ENCODE measurements around the gene RNU6-1. TPM values are rescaled to one million over a fixed set of nuclear protein-coding genes. Genes with fewer than 3 reads are reported as not detected.

RNU6-1 gene
- total and polyA plus RNA-seq, 2 experiments from 2014 or later = not detected

DNA sequence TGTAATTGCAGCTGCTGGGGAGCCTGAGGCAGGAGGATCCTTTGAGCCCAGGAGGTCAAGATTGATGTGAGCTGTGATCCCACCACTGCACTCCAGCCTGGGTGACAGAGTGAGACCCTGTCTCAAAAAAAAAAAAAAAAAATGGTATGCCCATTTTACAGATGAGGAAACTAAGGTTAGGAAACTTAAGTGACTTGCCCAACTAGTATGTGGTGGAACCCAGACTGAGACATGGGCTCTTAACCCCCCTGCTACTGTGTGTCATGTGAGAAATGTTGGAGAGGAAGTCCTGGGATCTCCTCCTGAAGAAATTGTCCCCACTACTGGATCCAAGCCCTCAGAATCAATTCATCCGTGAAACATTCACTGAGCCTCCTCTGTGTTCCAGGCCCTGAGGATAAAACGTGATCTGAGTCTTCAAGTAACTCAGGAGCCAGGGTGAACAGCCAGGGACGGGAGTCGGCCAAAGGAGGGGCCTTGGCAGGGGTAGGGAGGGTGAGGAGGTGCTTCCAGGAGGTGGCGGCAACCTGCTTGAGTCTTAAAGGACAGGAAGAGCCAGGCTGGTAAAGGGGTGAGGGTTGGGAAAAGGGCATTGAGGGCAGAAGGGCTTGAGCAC is 19.6 kb upstream of the RNU6-1 start:
- Mint-ChIP-seq H3K27ac (no peak overlapping the region), H3K9me3 (no peaks in the 10 kb centered on the region), H3K27me3 (ENCODE audit: insufficient read depth, low read depth, poor library complexity) (peaks cover 11% of the 10 kb centered on the region), H3K36me3 (ENCODE audit: low read depth) (no peaks in the 10 kb centered on the region), H3K4me3 (no peak overlapping the region), H3K4me1 (peaks cover 23% of the 10 kb centered on the region)
- H3K36me3 ChIP-seq (ENCODE audit: insufficient read depth) = no peaks in the 10 kb centered on the region
- ATAC-seq (no peak), DNase-seq (ENCODE audit: low spot score) (no peak)
- peaks cover 17% of the 10 kb centered on the region for H3K4me1 ChIP-seq (ENCODE audit: insufficient read depth)
- no peak overlapping the region for H2AFZ ChIP-seq
- H3K79me2 ChIP-seq (replicated peaks; ENCODE audit: insufficient read depth) = no peaks in the 10 kb centered on the region
- no peaks in the 10 kb centered on the region for H4K20me1 ChIP-seq (replicated peaks; ENCODE audit: insufficient read depth)
- H3K4me2 ChIP-seq = no peak overlapping the region
- no peak for TF ChIP-seq CREB1 (CRISPR knock-in tag; IDR thresholded peaks at IDR 0.05; ENCODE audit: low read depth)
- no peak for TF ChIP-seq ZNF114 (CRISPR knock-in tag; IDR thresholded peaks at IDR 0.05)
- no peak for TF ChIP-seq ZNF462 (CRISPR knock-in tag; IDR thresholded peaks at IDR 0.05)
- no peak for TF ChIP-seq NANOG (IDR thresholded peaks at IDR 0.05; ENCODE audit: borderline replicate concordance)
- no peak for TF ChIP-seq ZNF331 (CRISPR knock-in tag; IDR thresholded peaks at IDR 0.05; ENCODE audit: low read depth)
- TF ChIP-seq CTCF (conservative IDR thresholded peaks at IDR 0.05; ENCODE audit: low read depth in 2 of 2) = peak in 1 of 2 experiments; percentile 24; a peak in 1 of 4 replicates
- TF ChIP-seq, protein P1, sequence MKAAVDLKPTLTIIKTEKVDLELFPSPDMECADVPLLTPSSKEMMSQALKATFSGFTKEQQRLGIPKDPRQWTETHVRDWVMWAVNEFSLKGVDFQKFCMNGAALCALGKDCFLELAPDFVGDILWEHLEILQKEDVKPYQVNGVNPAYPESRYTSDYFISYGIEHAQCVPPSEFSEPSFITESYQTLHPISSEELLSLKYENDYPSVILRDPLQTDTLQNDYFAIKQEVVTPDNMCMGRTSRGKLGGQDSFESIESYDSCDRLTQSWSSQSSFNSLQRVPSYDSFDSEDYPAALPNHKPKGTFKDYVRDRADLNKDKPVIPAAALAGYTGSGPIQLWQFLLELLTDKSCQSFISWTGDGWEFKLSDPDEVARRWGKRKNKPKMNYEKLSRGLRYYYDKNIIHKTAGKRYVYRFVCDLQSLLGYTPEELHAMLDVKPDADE (IDR thresholded peaks at IDR 0.05) = no peak
- TF ChIP-seq, protein P2, sequence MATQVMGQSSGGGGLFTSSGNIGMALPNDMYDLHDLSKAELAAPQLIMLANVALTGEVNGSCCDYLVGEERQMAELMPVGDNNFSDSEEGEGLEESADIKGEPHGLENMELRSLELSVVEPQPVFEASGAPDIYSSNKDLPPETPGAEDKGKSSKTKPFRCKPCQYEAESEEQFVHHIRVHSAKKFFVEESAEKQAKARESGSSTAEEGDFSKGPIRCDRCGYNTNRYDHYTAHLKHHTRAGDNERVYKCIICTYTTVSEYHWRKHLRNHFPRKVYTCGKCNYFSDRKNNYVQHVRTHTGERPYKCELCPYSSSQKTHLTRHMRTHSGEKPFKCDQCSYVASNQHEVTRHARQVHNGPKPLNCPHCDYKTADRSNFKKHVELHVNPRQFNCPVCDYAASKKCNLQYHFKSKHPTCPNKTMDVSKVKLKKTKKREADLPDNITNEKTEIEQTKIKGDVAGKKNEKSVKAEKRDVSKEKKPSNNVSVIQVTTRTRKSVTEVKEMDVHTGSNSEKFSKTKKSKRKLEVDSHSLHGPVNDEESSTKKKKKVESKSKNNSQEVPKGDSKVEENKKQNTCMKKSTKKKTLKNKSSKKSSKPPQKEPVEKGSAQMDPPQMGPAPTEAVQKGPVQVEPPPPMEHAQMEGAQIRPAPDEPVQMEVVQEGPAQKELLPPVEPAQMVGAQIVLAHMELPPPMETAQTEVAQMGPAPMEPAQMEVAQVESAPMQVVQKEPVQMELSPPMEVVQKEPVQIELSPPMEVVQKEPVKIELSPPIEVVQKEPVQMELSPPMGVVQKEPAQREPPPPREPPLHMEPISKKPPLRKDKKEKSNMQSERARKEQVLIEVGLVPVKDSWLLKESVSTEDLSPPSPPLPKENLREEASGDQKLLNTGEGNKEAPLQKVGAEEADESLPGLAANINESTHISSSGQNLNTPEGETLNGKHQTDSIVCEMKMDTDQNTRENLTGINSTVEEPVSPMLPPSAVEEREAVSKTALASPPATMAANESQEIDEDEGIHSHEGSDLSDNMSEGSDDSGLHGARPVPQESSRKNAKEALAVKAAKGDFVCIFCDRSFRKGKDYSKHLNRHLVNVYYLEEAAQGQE (IDR thresholded peaks at IDR 0.05; ENCODE audit: unreplicated experiment) = no peak
- H3K9me2 ChIP-seq (ENCODE audit: insufficient read depth) = 0 out of 2 replicates have a peak, but pooled peaks cover 6% of the 10 kb centered on the region
- H3F3A ChIP-seq (replicated peaks; ENCODE audit: low read depth) = 0 out of 2 replicates have a peak, but pooled peaks cover 4% of the 10 kb centered on the region
- H3K4me3 ChIP-seq = no peak overlapping the region
- H3K27me3 ChIP-seq (ENCODE audit: insufficient read depth) = peaks cover 2% of the 10 kb centered on the region; the same call in 1 of the 2 replicates
- no peak overlapping the region for H3K27ac ChIP-seq (ENCODE audit: low read depth)

All from GM23338 (cell line).